Astrocyte of the hippocampus (primary cell): ENCODE measurements around the gene CD74.
"Not testable (repeated sequence)": the region's sequence is repeated elsewhere in the genome, so short reads cannot be mapped to it uniquely, and the experiment has no call there.

Source experiments
- DNase-seq: peaks from one replicate; pipeline ENCODE4 v3.0.0; 2011; ENCODE audit warnings: low read depth, low spot score

CD74 gene

DNA sequence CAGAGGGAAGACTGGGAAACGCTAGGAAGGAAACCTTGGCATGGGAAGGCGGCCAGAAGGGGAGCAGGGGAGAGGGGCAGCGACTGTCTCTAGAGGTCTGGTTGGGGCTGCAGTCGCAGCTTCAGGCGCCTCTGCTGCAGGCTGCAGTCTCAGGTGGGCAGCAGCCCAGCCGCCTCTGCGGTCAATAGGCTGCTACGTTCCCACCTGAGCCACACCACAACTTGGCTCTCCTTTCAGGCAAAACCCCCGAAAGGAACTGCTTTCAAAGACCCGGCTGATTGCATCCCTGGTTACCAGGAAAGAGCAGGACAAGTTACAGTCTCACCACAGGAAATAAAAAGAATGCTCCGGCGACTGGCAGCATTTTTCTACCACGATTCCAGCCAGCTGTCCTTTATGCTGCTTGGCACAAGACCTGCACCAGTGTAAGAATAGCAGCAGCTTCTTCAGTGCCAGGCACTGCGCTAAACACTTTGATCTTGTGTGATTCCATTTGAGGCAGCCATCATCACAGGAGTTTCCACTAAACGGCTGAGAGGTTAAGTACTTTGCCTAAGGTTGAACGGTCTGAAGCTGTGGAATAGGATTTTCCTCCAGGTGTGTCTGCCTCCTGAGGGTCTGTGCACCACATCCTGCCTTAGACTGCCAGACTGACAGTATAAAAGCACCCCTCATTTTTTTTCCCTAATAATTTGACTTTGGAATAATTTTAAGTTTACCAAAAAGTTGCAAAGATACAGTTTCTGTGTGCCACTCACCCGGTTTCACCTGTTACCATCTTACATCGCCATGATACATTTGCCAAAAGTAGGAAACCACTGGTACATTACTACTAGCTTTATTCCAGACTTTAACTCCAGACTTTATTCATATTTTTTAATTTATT lies 29.3 kb upstream of the CD74 start:
- DNase-seq: peak; percentile 43

DNA sequence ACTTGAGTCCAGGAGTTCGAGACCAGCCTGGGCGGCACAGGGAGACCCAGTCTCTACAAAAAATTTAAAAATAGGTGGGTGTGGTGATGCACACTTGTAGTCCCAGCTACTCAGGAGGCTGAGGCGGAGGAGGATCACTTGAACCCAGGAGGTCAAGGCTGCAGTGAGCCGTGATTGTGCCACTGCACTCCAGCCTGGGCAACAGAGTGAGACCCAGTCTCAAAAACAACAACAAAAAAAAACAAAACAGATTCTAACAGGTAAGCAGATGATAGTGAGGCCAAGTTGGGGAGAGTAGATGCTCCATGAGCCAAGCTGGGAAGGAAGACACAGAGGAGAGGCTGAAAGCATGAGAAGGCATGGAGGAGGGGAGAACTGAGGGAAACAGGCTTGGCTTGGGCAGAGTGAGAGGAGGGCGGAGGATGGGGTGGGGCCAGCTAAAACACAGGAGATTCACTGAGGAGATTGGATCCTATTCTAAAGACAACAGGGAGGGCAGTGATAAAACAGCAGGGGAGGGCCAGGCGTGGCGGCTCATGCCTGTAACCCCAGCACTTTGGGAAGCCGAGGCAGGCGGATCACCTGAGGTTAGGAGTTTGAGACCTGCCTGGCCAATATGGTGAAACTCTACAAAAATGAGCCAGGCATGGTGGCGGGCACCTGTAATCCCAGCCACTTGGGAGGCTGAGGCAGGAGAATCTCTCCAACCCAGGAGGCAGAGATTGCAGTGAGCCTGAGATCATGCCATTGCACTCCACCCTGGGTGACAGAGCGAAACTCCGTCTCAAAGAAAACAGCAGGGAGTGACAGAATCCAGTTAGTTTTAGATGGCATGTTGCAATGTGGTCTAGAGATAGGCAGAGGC lies 28.5 kb upstream of the CD74 start:
- DNase-seq: no peak

DNA sequence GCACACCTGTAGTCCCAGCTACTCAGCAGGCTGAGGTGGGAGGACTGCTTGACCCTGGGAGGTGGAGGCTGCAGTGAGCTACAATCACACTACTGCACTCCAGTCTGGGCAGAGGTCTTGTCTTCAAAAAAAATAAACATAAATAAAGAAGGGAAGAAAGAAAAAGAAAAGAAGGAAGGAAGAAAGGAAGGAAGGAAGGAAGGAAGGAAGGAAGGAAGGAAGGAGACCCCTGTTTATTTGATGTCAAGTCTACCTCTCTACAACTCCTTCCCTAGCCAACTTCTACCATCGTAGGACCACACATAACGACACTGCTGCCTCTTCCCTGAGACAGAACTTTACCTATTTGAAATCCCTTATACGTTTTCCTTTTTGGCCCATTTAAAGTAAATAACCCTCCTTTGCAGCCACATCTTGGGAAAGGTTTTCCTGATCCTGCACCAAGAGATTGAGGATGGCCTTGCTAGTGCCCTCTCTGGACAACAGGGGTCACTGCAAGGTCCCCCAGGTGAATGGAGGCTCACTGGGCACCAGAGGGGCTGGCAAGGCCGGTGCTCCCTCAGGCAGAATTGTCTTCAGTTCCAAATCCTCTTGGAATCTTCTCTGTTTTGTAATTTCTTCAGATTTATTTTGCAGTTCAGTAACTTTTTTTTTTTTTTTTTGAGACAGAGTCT lies 26.3 kb upstream of the CD74 start:
- peak; percentile 41 for DNase-seq

DNA sequence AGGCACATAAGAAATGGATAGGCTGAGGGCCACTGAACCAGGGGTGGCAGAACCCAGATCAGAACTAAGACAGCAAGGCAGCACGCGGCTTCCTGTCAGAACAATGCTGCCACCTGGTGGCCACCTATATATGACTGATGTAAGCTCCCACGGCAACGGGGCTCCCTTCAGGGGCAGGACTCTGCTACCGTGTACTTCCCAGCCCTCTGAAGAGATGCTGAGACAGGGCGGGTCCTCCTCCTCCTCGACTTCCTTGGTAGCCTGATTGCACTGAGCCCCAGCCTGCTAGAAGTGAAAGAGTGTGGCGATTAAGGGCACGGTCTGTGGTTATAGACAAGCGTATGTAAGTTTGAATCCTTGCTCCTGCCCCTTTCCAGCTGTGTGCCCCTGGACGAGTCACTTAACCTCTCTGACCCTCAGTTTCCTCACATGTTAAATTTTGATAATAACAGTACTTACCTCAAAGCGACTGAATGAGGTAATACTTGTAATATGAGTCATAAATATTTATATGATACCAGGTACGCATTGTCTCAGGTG lies 23.5 kb upstream of the CD74 start:
- DNase-seq: peak; percentile 94

DNA sequence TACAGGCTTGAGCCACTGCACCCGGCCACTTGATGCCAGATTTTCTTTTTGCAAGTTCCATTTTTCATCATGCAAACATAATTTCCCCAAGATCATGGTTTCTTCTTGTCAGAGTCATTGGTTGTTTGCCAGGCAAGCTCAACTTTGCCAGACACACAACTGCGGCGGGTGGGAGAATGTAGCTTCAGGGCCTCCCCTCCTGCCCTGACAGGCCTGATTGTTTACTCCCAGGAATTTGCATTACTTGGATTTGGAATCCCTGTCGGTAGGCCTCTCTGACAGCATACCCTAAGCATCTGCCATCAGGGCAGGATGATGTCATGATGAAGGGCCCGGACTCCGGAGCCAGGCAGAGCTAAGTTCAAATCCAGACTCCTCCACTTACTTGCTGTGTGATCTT lies 21.8 kb upstream of the CD74 start:
- DNase-seq: peak; percentile 86

DNA sequence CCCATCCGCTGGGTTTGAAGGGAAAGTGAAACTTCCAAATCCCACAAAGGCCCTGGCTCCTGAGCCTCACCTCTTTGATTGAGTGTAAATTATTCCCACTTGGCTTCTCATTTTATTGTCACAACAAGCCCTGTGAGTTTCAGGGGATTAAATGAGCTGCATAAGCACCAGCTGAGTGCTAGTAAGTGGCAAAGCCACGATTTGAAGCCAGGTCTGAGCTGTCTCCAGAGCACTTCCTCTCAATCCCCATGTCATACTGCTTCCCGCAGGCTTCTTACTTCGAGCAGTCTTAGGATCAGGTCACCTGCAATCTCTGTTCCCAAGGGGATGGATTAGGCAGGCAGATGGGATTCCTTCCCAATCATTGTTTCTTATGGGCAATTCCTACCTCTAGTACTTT lies 18.9 kb upstream of the CD74 start:
- DNase-seq: no peak

DNA sequence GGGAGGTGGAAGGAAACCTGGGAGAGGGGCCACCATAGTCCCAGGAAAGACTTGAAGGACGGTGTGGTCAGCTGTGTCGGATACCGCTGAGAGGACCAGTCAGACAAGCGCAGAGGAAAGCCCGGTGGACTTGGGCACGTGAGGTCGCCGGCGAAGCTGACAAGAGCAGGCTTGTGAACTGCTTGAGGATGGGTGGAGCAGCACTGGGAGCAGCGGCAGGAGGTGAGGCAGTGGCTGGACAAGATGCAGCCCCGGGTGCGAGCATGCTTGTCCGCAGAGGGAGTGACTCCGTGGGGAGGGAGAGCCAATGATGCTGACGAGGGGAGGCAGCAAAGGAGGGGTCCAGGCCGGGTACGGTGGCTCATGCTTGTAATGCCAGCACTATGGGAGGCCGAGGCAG lies 18.3 kb upstream of the CD74 start:
- no peak for DNase-seq

DNA sequence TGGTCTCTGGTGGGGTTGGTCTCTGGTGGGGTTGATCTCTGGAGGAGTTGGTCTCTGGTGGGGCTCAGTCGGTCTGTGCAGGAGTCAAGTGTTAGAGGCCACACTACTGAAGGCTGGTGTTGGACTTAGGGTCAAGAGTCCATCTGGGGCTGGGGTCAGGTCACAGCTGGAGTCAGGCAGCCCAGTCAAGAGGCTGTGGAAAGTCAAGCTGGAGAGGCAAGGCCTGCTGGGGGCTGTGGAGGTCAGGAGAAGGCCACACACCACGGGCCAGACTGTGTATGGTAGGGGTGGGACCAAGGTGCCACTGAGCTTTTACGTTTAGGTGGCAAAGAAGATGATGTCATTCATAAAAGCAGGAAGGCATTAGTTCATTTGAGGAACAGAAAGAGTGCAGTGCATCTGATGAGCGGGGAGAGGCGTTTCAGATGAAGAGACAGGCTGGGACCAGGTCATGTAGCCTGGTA lies 16.7 kb upstream of the CD74 start:
- DNase-seq: no peak

DNA sequence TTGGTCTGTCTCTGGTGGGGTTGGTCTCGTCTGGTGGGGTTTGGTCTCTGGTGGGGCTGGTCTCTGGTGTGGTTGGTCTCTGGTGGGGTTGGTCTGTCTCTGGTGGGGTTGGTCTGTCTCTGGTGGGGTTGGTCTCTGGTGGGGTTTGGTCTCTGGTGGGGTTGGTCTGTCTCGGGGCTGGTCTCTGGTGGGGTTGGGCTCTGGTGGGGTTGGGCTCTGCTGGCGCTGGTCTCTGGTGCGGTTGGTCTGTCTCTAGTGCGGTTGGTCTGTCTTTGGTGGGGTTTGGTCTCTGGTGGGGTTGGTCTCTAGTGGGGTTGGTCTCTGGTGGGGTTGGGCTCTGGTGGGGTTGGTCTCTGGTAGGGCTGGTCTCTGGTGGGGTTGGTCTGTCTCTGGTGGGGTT lies 16.3 kb upstream of the CD74 start:
- no peak for DNase-seq

DNA sequence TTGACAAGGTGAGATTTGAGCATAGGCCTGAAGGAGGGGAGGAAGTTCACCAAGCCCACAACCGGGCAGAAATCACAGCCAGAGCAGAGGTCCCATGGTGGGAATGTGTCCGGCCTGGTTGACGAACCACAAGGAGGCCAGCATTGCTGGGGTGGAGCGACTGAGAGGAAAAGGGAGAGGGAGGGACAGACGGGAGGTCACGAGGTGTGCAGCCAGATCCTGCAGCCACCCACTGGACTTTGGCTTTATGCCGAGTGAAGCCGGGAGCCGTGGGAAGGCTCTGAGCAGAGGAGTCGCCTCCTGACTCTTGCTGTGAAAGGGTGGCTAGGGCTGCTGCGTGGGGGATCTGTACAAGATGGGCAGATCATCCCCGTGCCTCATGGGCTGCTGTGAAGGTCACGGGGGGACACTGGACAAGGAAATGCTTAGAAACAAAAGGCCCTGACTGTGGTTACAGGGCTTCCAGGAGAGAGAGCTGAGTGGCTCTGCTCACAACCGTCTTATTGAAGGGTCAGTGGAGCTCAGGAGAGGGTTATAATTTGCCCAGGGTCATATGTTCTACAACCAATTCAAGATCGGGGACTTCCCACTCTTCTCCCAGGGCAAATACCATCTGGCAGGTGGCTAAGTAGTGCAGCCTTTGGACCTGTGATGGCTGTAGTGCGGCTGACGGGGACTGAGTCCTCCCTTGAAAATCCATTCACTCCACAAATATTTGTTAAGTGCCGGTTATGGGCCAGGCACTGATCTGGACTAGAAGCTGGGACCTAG lies 15.6 kb upstream of the CD74 start:
- DNase-seq: no peak

DNA sequence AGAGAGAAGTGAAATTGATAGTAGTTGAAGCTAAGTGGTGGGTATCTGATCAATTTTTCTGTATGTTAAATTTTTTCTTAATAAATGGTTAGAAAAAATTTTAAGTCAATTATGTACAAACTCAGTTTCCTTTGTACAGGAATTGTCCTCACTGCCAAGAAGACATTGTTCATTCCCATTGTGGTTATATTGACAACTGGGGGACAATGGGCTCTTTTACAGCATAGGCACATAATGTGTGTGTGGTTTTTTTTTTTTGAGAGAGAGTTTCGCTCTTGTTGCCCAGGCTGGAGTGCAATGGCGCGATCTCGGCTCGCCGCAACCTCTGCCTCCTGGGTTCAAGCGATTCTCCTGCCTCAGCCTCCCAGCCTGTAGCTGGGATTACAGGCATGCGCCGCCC lies 13.5 kb upstream of the CD74 start:
- DNase-seq: not testable (repeated sequence)

DNA sequence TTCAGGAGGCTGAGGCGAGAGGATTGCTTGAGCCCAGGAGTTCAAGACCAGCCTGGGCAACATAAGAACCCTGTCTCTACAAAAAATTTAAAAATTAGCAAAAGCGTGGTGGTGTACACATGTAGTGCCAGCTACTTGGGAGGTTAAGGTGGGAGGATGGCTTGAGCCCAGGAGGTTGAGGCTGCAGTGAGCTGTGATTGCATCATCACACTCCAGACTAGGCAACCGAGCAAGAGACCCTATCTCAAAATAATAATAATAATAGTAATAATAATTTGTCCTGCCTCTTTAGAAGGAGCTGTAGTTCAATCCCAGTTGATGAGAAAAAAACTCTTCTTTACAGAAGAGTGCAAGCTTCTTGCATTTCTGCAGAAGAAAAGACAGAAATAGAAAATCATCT lies 10.0 kb upstream of the CD74 start:
- no peak for DNase-seq

DNA sequence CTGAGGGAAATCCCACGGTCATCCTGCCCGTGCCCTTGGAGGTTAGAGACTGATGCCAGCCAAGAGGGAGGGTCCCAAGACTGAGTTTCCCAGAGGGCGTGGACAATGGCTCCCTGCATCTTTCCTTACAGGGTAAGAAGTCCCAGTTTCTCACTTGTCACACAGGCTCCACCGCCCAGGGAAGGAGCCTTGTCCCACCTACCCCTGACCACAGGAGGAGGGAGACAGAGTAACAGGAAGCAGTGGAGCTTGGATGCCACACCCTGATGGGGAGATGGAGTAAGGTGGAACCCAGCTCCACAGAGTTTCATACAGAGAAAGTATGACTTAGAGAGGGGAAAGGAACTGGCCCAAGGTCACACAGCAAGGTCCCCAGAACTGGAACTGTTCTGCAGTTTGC lies 9.4 kb upstream of the CD74 start:
- DNase-seq: no peak

DNA sequence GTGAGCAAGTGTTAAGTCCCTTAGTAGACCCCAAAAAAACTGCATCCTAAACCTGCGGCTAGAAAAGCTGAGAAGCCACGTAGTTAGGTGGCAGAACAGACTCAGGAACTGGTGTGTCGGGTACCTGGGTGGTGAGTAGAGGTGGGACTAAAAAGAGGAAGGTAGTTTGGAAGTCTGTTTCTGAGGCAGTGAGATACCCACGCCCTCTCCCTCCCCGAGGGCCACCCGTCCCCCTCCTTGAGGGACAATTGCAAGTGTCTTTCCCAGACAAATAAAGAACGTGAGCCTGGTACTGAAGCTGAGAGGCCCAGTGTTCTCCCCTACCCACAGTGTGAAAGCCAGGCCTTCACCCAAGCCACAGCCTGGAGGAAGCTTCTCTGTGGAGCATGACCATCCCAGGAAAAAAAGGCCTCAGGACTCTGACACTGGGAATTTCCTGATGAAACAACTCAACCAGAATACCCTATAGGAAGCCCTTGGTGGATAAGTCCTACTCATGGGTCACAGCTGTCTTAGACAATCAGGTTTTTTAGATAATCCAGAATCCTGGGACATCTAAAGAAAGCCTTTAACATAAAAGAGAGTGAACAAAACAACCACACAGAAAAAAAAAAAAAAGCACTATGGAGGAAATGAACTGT lies 7.0 kb upstream of the CD74 start:
- no peak for DNase-seq

DNA sequence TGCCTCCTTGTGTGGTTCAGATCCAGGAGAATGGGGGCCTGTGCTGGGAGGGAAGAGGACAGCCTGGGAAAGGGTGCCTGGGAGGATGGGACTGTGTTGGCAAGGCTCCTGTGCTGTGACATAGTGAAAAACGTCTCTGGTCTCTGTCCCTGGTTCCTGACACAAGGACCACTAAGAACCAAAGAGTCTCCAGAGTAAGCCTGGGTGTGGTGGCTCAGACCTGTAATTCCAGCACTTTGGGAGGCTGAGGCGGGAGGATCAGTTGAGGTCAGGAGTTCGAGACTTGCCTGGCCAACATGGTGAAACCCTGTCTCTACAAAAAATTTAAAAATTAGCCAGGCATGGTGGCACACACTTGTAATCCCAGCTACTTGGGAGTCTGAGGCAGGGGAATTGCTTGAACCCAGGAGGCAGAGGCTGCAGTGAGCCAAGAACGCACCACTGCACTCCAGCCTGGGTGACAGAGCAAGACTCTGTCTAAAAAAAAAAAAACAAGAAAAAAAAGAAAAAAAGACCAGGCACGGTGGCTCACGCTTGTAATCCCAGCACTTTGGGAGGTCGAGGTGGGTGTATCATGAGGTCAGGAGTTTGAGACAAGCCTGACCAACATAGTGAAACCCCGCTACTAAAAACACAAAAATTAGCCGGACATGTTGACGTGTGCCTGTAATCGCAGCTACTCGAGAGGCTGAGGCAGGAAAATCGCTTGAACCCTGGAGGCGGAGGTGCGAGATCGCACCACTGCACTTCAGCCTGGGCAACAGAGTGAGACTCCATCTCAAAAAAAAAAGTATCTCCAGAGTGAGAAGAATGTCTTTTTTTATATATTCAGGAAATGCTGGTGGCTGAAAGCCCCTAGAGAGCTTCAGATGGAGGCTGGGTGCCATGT lies 1.4 kb upstream of the CD74 start:
- not testable (repeated sequence) for DNase-seq

DNA sequence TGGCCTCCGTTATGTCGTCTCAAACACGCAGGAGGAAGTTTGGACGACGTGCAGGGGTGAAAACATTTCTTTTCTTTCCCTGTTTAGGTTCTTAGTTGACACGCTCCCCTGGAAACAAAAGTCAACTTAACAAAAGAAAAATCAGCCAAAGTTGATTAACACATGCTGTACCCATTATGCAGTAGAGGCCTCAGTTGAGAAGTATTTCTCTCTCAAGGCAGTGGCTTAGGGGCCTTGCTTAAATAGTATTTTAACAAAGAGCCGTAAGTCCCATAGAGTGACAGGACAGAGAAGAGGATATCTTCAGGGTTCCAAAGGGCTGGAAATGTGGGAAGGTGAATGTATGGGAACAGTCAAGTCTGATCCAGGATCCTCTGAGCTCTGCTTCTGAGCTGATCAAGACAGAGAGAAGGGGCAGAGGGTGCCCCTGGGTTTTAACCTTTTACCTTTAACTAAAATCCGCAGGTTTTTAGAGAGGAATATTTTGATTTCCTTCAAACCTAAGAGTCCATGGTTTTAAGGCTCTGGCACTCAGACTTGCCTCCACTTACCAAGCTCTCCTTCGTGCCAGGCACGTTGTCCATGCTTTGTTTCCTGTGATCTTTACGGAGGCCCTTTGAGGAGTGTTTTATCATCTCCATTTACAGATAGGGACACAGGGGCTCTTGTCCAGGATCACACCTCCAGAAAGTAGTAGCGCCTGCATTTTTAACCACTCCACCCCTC lies 629 bp upstream of the CD74 start:
- DNase-seq: no peak

DNA sequence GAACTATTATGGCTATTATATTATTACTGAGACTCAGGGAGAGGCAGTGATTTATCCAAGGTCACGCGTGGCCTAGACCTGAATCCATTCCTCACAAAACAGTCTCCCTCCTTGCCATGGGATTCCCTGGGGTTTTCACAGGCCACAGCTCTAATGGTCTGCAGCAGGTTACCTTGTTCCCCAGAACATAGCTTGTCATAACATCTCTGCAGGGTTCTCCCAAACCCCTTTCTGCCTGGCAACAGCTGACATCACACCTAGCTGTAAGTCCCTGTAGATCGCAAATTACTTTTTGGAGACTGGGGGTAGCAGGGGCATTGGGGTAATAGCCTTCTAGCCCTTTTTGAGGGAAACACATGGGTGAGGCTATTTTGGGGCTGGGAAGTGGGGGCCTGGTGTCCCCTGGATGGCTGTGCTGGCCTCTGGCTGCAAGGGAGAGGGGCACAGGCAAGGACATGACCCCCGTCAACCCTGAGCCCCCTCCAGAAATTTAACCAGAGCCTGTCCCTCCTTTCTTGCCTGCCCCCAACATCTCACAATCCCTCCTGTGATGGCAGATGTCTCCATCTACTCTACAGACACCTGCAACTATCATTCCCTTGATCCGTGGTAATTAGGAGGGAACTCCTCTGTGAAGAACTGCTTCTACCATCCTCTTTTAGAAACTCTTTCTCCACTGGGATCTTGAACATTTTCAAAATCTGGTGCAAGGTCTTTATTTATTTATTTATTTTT lies 1.3 kb downstream of the CD74 start:
- DNase-seq: peak; percentile 64
